ENCODE data around the gene MPP3. TPM values are rescaled to one million over a fixed set of nuclear protein-coding genes. Genes with fewer than 3 reads are reported as not detected.

The MPP3 gene
- total RNA-seq, 1 experiment from 2014 or later = 6.9 TPM

GRCh38 chr17:43784628-43785101 lies 48.3 kb downstream of the MPP3 start:
- H3K79me2 ChIP-seq (ENCODE audit: insufficient read depth, low read length) = no peaks in the 10 kb centered on the region
- H3K27me3 ChIP-seq (ENCODE audit: insufficient read depth, low read length) = no peaks in the 10 kb centered on the region
- H3K4ac ChIP-seq (ENCODE audit: low read depth, low read length) = no peak overlapping the region
- peaks cover 27% of the 10 kb centered on the region for H3K27me3 Mint-ChIP-seq (ENCODE audit: low read depth)
- no peak for DNase-seq
- TF ChIP-seq CTCF (conservative IDR thresholded peaks at IDR 0.05) = no peak
- no peak overlapping the region for H4K8ac ChIP-seq (replicated peaks; ENCODE audit: insufficient read length, low read depth, low read length)
- no peak overlapping the region for H3K9ac ChIP-seq (ENCODE audit: extremely low read depth, insufficient read length, low read length)
- H2BK120ac ChIP-seq (ENCODE audit: low read depth, low read length, poor library complexity, severe bottlenecking) = no peak overlapping the region
- H3K14ac ChIP-seq (ENCODE audit: insufficient read depth, low read length) = no peak overlapping the region
- no peak overlapping the region for H3K18ac ChIP-seq (ENCODE audit: insufficient read length, low read depth, low read length)
- no peak overlapping the region for H3T11ph ChIP-seq (ENCODE audit: low read length)
- no peaks in the 10 kb centered on the region for H3K9me3 ChIP-seq (ENCODE audit: control insufficient read depth, low read depth, low read length)
- no peak overlapping the region for H2BK5ac ChIP-seq (ENCODE audit: insufficient read length, low read length)
- no peak overlapping the region for H2BK15ac ChIP-seq (ENCODE audit: low read depth, low read length)
- peaks cover 7 to 8% of the 10 kb centered on the region in 2 experiments; a peak in 3 of 4 replicates for H3K4me1 Mint-ChIP-seq
- no peak overlapping the region for H3K23ac ChIP-seq (ENCODE audit: insufficient read length, low read depth, low read length)
- H3K4me3 Mint-ChIP-seq = no peak overlapping the region
- no peaks in the 10 kb centered on the region for H4K20me1 ChIP-seq (ENCODE audit: control insufficient read depth, insufficient read depth, insufficient read length)
- H2AK5ac ChIP-seq (ENCODE audit: insufficient read length, low read length) = no peak overlapping the region
- no peak overlapping the region for H4K5ac ChIP-seq (ENCODE audit: insufficient read length, low read depth, low read length)
- H3K4me2 ChIP-seq (ENCODE audit: insufficient read depth, insufficient read length, low read length) = no peak overlapping the region
- H2BK20ac ChIP-seq (ENCODE audit: low read depth, low read length, poor library complexity, severe bottlenecking) = no peak overlapping the region
- H3K79me1 ChIP-seq (ENCODE audit: insufficient read depth, low read depth, low read length, poor library complexity, severe bottlenecking) = no peaks in the 10 kb centered on the region
- WGBS (ENCODE audit: extremely low coverage, insufficient read length, low lambda C conversion rate) = no CpG with 5 or more reads among the region's 5 CpGs
- peak overlapping the region in 1 of 3 experiments; percentile 20; a peak in 1 of 7 replicates for H3K27ac Mint-ChIP-seq
- H3K9me3 Mint-ChIP-seq = peaks cover 0 to 2% of the 10 kb centered on the region in 2 experiments; a peak in 1 of 5 replicates
- no peak overlapping the region for H3K56ac ChIP-seq (ENCODE audit: insufficient read length, low read depth, low read length)
- H3K36me3 Mint-ChIP-seq (ENCODE audit: insufficient read depth in 1 of 3, low read depth in 3 of 3) = no peaks in the 10 kb centered on the region
- H4K91ac ChIP-seq (ENCODE audit: insufficient read length, low read depth, low read length) = no peak overlapping the region
- H3K27ac ChIP-seq (ENCODE audit: insufficient read length, low read depth, low read length) = no peak overlapping the region
- no peaks in the 10 kb centered on the region for H3K4me1 ChIP-seq (ENCODE audit: insufficient read depth, low read length)
- no peak overlapping the region for H2AFZ ChIP-seq (ENCODE audit: low read length)
- no peak overlapping the region for H2BK12ac ChIP-seq (ENCODE audit: insufficient read length, low read depth, low read length)
- H3K23me2 ChIP-seq (ENCODE audit: insufficient read length, low read depth, low read length, poor library complexity, severe bottlenecking) = no peaks in the 10 kb centered on the region

Measured in H9 (cell line).